Right lobe of liver (tissue), 6 donors: ENCODE data around the gene S1PR2. TPM values are rescaled to one million over a fixed set of nuclear protein-coding genes. Genes with fewer than 3 reads are reported as not detected.

ENCODE experiments used
- ATAC-seq, 4 donors: fragments of 200-7000 bp; cut with Tn5 transposase; one replicate each; pipeline ENCODE4 v1.9.1; 2020; ENCODE audit warnings: mild to moderate bottlenecking in 4 of 4, moderate library complexity in 4 of 4
- DNase-seq, 3 donors: peaks; one replicate each; pipeline ENCODE4 v3.0.0-alpha.2; 2020
- H3K27ac ChIP-seq, 3 donors: fragments of 200-600 bp; one replicate each; pipeline ENCODE4 v1.8.0; 2022
- H3K27me3 ChIP-seq, 2 donors: fragments of 200-600 bp; one replicate each; pipeline ENCODE4 v1.8.0; 2022
- H3K36me3 ChIP-seq, 4 donors: fragments of 200-600 bp; sonication (generic) in 1 of 4; one replicate each; pipeline versions ENCODE4 v1.5.1 to v1.8.0; 2017 to 2022; ENCODE audit warnings: control low read depth in 1 of 4
- H3K4me1 ChIP-seq, 4 donors: fragments of 200-600 bp; sonication (generic) in 1 of 4; one replicate each; pipeline versions ENCODE4 v1.5.1 to v1.8.0; 2017 to 2022; ENCODE audit warnings: control low read depth in 1 of 4
- H3K4me3 ChIP-seq, 3 donors: fragments of 200-600 bp; one replicate each; pipeline ENCODE4 v1.8.0; 2022
- H3K9me3 ChIP-seq, 4 donors: fragments of 200-600 bp; sonication (generic) in 1 of 4; one replicate each; pipeline versions ENCODE4 v1.5.1 to v1.8.0; 2017 to 2022; ENCODE audit warnings: control low read depth in 1 of 4
- POLR2A ChIP-seq: fragments of 450-650 bp; IDR thresholded peaks from one replicate; pipeline ENCODE4 v1.6.1; 2017; ENCODE audit warnings: antibody characterized with exemption, mild to moderate bottlenecking
- WGBS: methylation state at CpG from one replicate; pipeline ENCODE4 v1.1.6; 2018; ENCODE audit warnings: low coverage, low lambda C conversion rate; ENCODE audit not compliant: insufficient coverage; ENCODE audit errors: missing lambda C conversion rate; 5-methylcytosine and 5-hydroxymethylcytosine counted together
- intact Hi-C, 2 donors: fragments of 100-400 bp; cut with DNase I; formaldehyde crosslinking; loops; one replicate each; pipeline versions ENCODE4 v1.11.2 to v1.14.1; 2022
- total RNA-seq, 6 experiments: library from RNA; depleted of rRNA in 2 of 6; stranded (reverse); fragments of >200 nt in 2 of 6; fragmentation: NEBNext Ultra II Directional in 3 of 6; extraction: Animal tissue kit (Norgen Biotek cat#: 25700) in 3 of 6; gene quantifications; one replicate each; pipeline versions ENCODE4 v1.1.0 to v1.2.4, GENCODE V29; 2016 to 2023
- TF ChIP-seq, protein P1 (sequence below), 4 donors: fragments of 200-600 bp in 3 of 4; fragments of 450-650 bp in 1 of 4; IDR thresholded peaks; one replicate each; pipeline versions ENCODE4 v1.5.1 to v1.8.0; 2016 to 2022; ENCODE audit warnings: antibody characterized with exemption in 4 of 4, mild to moderate bottlenecking in 2 of 4
- donor health status: DM: no; HTN: yes; CAD: no.
- donor health status: DM: no; HTN: no; CAD: no.
- donor health status: DM: no; HTN: no; CAD: no.
- donor health status: DM: no; HTN: yes; CAD: no.
- donor health status: DM: no; HTN: yes; CAD: no.

S1PR2 gene
- total RNA-seq, 6 experiments from 2014 or later, result 1.7 to 6.6 (median 4.1) TPM

- TF ChIP-seq, protein P1, sequence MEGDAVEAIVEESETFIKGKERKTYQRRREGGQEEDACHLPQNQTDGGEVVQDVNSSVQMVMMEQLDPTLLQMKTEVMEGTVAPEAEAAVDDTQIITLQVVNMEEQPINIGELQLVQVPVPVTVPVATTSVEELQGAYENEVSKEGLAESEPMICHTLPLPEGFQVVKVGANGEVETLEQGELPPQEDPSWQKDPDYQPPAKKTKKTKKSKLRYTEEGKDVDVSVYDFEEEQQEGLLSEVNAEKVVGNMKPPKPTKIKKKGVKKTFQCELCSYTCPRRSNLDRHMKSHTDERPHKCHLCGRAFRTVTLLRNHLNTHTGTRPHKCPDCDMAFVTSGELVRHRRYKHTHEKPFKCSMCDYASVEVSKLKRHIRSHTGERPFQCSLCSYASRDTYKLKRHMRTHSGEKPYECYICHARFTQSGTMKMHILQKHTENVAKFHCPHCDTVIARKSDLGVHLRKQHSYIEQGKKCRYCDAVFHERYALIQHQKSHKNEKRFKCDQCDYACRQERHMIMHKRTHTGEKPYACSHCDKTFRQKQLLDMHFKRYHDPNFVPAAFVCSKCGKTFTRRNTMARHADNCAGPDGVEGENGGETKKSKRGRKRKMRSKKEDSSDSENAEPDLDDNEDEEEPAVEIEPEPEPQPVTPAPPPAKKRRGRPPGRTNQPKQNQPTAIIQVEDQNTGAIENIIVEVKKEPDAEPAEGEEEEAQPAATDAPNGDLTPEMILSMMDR (IDR thresholded peaks at IDR 0.05), result no peak
- no peak for TF ChIP-seq POLR2A
- WGBS, result 91% methylated on average over 8 of the region's 9 CpGs
- Histone ChIP-seq H3K27me3 (no peaks in the 10 kb centered on the region), H3K36me3 (peaks cover 8 to 48% (median 14%) of the 10 kb centered on the region in 4 donors), H3K9me3 (no peaks in the 10 kb centered on the region), H3K4me1 (peaks cover 0 to 4% (median 0%) of the 10 kb centered on the region in 4 donors), H3K4me3 (no peak overlapping the region), H3K27ac (no peak overlapping the region)
- intact Hi-C loops, result no loop called here
- no peak for ATAC-seq
- no peak for DNase-seq
These were observed 46.9 kb upstream of the S1PR2 start for GRCh38 chr19:10277795-10278589.

DNA sequence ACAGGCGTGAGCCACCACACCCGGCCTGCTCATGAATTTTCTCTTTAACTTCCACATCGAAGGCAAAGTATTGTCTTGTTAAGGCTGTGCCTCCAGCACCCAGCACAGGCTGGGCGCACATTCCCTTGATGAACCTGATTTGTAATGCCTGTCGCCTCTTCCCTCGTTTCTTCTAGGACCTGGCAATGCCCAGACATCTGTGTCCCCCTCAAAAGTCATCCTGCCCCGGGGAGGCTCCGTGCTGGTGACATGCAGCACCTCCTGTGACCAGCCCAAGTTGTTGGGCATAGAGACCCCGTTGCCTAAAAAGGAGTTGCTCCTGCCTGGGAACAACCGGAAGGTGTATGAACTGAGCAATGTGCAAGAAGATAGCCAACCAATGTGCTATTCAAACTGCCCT lies 43.5 kb upstream of the S1PR2 start:
- H3K36me3 ChIP-seq, result peaks cover 0 to 36% (median 8%) of the 10 kb centered on the region in 4 donors
- WGBS, result 90% methylated on average over 3 of the region's 10 CpGs
- intact Hi-C loops, result loop anchor here in 1 of 2 donors (5.0 kb wide), 1 partner anchor 118 kb away; no protein-coding TSS in a partner anchor
- H3K4me3 ChIP-seq, result no peak overlapping the region
- H3K27me3 ChIP-seq, result no peaks in the 10 kb centered on the region
- TF ChIP-seq POLR2A, result no peak
- TF ChIP-seq, protein P1 (IDR thresholded peaks at IDR 0.05), result no peak
- H3K4me1 ChIP-seq, result peaks cover 0 to 15% (median 2%) of the 10 kb centered on the region in 4 donors
- no peak for DNase-seq
- no peak for ATAC-seq
- no peaks in the 10 kb centered on the region for H3K9me3 ChIP-seq
- H3K27ac ChIP-seq, result no peak overlapping the region

GRCh38 chr19:10271543-10272086 lies 40.5 kb upstream of the S1PR2 start:
- ATAC-seq, result peak in 2 of 4 donors; percentile 0 to 5
- H3K4me3 ChIP-seq, result peak overlapping the region; percentile 69 to 74 (median 71)
- peak overlapping the region; percentile 87 to 90 (median 89) for H3K27ac ChIP-seq
- no peaks in the 10 kb centered on the region for H3K9me3 ChIP-seq
- peaks cover 0 to 20% (median 8%) of the 10 kb centered on the region in 4 donors for H3K36me3 ChIP-seq
- no peaks in the 10 kb centered on the region for H3K27me3 ChIP-seq
- TF ChIP-seq, protein P1 (IDR thresholded peaks at IDR 0.05), result no peak
- no peak for TF ChIP-seq POLR2A
- DNase-seq, result peak; percentile 39 to 65 (median 56)
- intact Hi-C loops, result loop anchor here in 1 of 2 donors (5.0 kb wide), 1 partner anchor 121 kb away; no protein-coding TSS in a partner anchor
- 28% methylated on average over 2 of the region's 12 CpGs for WGBS
- H3K4me1 ChIP-seq, result peaks cover 0 to 14% (median 3%) of the 10 kb centered on the region in 4 donors

- Histone ChIP-seq H3K9me3 (no peaks in the 10 kb centered on the region), H3K4me3 (peak within 1 kb of the TSS; percentile 69 to 74 (median 71)), H3K27me3 (no peaks in the 10 kb centered on the region), H3K4me1 (peaks cover 0 to 14% (median 3%) of the 10 kb centered on the region in 4 donors), H3K27ac (peak within 1 kb of the TSS; percentile 87 to 90 (median 89)), H3K36me3 (peaks cover 0 to 16% (median 8%) of the 10 kb centered on the region in 4 donors)
- TF ChIP-seq, protein P1 (IDR thresholded peaks at IDR 0.05), result peak in 2 of 4 donors; percentile 12 to 27
- TF ChIP-seq POLR2A, result peak; percentile 98
- intact Hi-C loops, result loop anchor here in 1 of 2 donors (5.0 kb wide), 1 partner anchor 121 kb away; no protein-coding TSS in a partner anchor
- 0% methylated on average over 14 of the region's 51 CpGs for WGBS
- peak; percentile 71 to 84 (median 80) for ATAC-seq
- DNase-seq, result peak; percentile 90 to 95 (median 94)
These were observed 39.7 kb upstream of the S1PR2 start, which contains the start of gene ICAM1 for GRCh38 chr19:10270616-10271394. ICAM1 (plus strand) TSS chr19:10271120; CDS start chr19:10271160, 40 bp downstream.
